Esophagus muscularis mucosa (tissue), 4 donors: ENCODE results near the gene OXNAD1.

Experiments
- CTCF ChIP-seq, 3 experiments: fragments of 200-600 bp in 2 of 3; fragments of 450-650 bp in 1 of 3; sonication (generic) in 2 of 3; IDR thresholded peaks; one replicate each; pipeline ENCODE4 v1.5.1; 2017 to 2019; ENCODE audit warnings: antibody characterized with exemption in 3 of 3, mild to moderate bottlenecking in 2 of 3, moderate library complexity in 1 of 3
- EP300 ChIP-seq: sonication (generic); formaldehyde crosslinking; IDR thresholded peaks from one replicate; pipeline ENCODE4 v1.6.1; 2017; ENCODE audit warnings: antibody characterized with exemption
- POLR2A ChIP-seq: fragments of 450-650 bp; IDR thresholded peaks from one replicate; pipeline ENCODE4 v1.6.1; 2017; ENCODE audit warnings: antibody characterized with exemption, moderate library complexity, mild to moderate bottlenecking, low read depth

GRCh38 chr3:16231983-16232382, 33.0 kb upstream of the OXNAD1 start:
- TF ChIP-seq CTCF (IDR thresholded peaks at IDR 0.05), result no peak
- TF ChIP-seq EP300, result no peak
- TF ChIP-seq POLR2A, result no peak
